Measurements from ENCODE around the gene DYNLT5.
"Not testable (repeated sequence)": the region's sequence is repeated elsewhere in the genome, so short reads cannot be mapped to it uniquely, and the experiment has no call there.

DYNLT5 gene, protein sequence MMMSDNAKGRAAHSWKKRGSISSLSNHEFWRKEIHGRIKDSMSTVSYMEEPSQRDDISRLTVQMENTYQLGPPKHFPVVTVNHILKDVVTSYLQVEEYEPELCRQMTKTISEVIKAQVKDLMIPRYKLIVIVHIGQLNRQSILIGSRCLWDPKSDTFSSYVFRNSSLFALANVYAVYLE

GRCh38 chr1:66752000-66752592 is at the start of gene DYNLT5:
Gene DYNLT5 (plus strand): TSS chr1:66752459. CDS start chr1:66754659, 2,200 bp downstream.
- DNase-seq = peak in 1 of 2 donors; percentile 27

DNA sequence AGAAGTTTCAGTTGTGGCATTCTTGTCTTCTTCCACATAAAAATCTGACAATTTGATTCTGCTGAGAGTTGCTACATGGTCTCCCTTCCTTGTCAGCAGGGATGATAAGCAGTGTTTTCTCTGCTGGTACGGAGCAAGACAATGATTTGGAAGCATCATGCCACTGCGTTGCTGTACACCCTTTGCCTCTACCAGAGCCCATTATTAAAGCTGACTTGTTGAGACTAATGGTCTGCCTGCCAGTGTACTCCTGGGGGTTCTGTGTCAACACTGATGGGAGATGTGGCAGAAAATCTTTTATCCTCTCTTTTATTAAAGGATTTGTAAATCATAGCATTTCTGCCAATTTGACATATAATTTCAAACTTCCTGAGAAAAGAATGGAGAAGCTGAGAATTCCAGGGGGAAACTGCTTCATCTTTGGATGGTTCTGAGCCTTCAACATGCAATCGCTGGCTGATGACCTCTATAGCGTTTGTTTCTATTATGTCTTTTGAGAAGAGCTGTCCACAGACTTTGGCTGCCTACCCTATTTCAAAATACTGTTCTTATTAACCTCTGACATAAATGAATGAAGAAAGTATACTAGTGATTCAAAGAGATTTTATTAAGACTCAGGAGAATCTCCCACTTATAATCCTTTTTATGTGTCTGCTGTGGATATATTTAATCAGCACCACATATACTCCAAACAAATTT is 47.9 kb upstream of the DYNLT5 start:
- DNase-seq = no peak

DNA sequence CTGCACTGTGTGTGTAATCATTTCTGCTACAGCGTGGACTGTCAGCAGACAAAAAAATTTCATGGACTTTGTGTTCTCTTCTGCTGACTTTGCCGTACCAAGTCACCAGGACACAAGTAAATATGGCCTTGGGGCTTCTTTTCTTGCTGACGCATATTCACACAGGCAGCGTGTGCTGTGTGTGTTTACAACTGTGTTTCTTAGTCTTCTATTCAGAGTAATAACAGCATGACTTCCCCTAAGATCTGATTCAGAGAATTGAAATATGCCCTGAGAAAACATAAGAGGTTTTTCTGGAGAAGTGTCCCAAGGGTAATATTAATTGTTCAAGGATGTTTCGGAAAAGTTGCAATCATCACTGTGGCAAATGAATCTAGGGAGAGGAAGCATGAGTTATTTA is 47.1 kb upstream of the DYNLT5 start:
- no peak for DNase-seq

- no peak for DNase-seq
These were observed 40.8 kb upstream of the DYNLT5 start for GRCh38 chr1:66711420-66711819.

- DNase-seq = no peak
These were observed 39.4 kb upstream of the DYNLT5 start for GRCh38 chr1:66712839-66713238.

DNA sequence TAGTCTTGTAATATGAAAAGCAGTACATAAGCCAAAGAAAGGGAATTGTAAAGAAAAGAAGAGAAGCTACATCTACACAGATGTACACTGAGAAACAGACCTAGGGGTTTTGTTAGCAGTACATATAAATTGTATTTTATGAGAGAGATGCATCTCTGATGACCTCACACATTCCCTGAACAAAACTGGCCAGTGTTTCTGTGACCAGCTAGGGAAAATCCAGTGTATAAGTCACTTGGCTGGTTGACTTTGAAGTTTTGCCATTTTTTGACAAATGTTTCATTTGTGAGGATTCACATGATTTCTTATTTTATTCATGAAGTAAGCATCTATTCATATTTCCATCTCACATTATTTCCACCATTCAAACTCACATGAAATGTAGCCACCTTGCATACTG is 28.3 kb upstream of the DYNLT5 start:
- DNase-seq = no peak

DNA sequence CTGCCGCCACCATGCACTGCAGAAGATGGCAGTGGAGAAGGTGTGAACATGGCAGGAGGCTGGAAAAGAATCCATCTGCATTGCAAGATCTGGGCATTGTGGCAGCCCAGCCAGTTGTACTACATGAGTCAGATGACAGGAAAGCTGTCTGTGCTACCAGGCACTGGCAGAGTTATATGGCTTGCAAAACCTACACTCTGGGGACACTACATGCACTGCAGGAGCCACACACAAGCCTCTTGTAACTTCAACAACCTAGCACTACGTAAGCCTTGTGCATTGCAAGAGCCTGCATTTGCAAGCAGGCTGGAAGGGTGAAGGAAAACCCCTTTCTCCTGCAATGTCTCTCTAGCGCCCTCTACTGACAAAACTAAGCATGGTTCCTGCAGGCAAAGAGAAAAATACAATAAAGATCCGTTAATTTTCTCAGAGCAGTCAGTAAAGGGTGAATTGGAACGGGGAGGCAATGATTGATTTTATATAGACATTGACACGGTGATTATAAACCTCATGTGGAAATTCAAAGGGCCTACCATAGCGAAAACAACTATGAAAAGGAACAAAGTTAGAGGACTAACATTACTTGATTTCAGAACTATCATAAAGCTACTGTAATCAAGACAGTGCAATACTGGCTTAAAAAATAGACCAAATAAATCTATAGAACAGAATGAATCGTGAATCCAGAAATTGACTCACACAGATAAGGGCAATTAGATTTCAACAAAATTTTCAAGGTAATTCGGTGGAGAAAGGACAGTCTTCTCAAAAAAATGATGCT is 26.2 kb upstream of the DYNLT5 start:
- peak; percentile 43 to 63 for DNase-seq

- DNase-seq = no peak
These were observed 24.2 kb upstream of the DYNLT5 start for GRCh38 chr1:66728021-66728420.

GRCh38 chr1:66728716-66729115 is 23.5 kb upstream of the DYNLT5 start:
- DNase-seq = not testable (repeated sequence)

DNA sequence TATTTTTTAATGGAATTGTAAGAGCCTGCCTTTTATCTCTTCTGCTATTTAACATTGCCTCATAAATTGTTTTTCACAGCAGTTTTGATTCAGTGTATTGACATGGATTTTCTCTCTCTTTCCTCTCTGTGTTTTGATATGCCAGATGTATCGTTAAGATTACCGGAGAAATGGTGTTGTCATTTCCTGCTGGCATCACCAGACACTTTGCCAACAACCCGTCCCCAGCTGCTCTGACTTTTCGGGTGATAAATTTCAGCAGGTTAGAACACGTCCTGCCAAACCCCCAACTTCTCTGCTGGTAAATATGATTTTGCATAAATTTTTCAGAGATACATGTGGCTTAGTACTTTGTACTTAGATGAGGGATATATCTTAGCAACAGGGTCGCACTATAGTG is 23.1 kb upstream of the DYNLT5 start:
- DNase-seq = peak; percentile 25 to 46

DNA sequence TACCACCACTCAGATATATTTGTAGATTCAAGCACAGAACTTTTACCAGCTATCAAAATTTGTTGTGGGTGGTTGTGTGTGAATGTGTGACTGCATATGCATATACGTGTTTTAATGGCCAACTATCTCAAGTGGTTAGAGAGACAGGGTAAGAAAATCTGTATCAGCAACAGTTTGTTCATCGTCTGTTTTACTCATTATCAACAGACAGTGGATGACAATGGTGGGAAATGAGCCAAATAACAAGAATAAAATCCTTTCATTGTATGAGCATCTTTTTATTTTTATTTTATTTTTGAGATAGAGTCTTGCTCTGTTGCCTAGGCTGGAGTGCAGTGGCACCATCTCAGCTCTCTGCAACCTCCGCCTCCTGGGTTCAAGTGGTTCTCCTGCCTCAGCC is 22.7 kb upstream of the DYNLT5 start:
- DNase-seq = no peak

- DNase-seq = no peak
These were observed 21.8 kb upstream of the DYNLT5 start for GRCh38 chr1:66730462-66730861.

DNA sequence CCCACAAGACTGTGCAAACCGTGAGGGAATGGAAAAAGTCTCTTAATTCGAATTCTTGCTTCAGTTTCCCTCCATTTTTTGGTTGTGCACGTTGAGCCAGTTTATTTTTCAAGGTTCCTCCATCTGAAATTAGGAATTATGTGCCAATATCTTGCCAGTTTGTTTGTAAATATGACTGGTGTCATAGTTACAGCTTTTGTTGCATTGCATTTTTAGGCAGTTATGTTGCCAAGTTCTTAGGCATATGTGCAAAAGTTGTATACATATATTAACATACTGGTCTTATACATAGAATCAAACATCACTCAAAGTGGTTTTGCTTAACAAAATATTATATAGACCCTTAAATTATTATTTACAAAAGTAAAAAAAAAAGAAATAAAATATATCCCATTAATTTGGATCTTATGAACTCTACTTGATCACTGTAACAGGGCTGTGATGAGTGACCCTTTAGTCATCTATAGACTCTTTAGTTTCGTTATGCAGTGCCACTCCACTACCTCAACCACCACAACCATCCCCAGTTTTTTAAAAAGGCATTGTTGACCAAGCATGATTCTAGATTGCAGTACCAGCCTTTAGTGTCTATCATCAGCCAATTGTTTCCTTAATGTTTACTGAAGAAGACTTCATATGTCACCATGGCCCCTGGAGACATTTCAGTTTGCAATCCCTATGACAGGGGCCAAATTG is 20.9 kb upstream of the DYNLT5 start:
- no peak for DNase-seq

GRCh38 chr1:66732407-66733166 is 19.7 kb upstream of the DYNLT5 start:
- no peak for DNase-seq

DNA sequence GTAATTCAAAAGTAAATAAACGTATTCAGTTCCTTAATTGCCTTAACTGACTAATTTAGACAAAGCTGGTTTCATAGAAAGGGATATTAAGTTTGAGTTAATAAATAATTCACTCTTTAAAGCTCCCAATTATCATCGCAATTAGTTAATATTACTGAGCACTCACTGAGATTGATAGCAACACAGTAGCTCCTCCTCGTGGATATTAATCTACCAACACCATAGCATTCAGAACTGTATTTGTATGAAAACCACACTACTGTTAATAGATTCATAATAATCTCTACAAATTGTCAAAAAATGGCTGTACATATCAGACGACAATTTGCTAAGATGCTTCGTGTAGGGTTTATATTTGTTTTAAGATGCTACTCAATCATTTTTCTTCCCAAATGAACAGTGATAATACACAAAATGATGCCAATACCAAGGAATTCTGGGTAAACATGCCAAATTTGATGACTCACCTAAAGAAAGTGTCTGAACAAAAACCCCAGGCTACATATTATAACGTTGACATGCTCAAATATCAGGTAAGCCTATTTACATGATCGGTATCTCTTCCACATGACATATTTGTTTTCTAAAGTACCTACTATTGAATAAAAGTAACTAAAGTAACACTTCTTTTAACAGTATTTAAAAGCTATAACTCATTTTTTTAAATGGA is 18.8 kb upstream of the DYNLT5 start:
- no peak for DNase-seq

DNA sequence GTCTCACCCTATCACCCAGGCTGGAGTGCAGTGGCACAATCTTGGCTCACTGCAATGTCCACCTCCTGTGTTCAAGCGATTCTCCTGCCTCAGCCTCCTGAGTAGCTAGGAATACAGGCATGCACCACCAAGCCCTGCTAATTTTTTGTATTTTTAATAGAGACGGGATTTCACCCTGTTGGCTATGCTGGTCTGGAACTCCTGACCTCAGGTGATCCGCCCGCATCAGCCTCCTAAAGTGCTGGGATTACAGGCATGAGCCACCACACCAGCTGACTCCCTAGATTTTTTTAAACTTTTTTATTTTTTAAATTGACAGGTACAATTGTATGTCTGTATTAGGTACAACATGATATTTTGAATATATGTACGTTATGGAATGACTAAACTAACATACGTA is 17.7 kb upstream of the DYNLT5 start:
- DNase-seq = not testable (repeated sequence)

- DNase-seq = no peak
These were observed 14.4 kb upstream of the DYNLT5 start for GRCh38 chr1:66737836-66738235.

- no peak for DNase-seq
These were observed 12.7 kb upstream of the DYNLT5 start for GRCh38 chr1:66739401-66740157.

GRCh38 chr1:66745451-66745850 is 6.8 kb upstream of the DYNLT5 start:
- DNase-seq = no peak

DNA sequence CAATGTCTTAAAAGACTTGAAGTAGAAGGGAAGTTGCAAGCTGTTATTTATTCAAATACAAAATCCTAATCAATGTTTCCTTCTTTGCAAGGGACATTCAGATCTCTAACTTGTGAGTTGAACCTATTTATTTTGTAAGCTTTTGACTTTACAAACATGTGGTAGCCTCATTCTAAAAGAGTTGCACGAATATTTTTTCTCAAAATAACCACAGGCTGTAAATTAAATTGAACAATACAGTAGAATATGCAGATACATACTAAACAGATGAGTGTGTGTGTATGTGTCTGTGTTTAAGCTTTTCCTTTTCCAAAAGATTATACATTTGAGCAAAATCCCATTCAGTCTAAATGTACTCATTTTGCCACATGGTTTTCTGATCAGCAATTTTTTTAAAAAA is 4.8 kb upstream of the DYNLT5 start:
- no peak for DNase-seq

GRCh38 chr1:66750577-66750976 is 1.7 kb upstream of the DYNLT5 start:
- no peak for DNase-seq
